ENCODE data around the gene TARBP2. TPM values are rescaled to one million over a fixed set of nuclear protein-coding genes. Genes with fewer than 3 reads are reported as not detected.

The TARBP2 gene
- total RNA-seq, 4 donors from 2014 or later: 25.5 to 42.0 (median 28.6) TPM

DNA sequence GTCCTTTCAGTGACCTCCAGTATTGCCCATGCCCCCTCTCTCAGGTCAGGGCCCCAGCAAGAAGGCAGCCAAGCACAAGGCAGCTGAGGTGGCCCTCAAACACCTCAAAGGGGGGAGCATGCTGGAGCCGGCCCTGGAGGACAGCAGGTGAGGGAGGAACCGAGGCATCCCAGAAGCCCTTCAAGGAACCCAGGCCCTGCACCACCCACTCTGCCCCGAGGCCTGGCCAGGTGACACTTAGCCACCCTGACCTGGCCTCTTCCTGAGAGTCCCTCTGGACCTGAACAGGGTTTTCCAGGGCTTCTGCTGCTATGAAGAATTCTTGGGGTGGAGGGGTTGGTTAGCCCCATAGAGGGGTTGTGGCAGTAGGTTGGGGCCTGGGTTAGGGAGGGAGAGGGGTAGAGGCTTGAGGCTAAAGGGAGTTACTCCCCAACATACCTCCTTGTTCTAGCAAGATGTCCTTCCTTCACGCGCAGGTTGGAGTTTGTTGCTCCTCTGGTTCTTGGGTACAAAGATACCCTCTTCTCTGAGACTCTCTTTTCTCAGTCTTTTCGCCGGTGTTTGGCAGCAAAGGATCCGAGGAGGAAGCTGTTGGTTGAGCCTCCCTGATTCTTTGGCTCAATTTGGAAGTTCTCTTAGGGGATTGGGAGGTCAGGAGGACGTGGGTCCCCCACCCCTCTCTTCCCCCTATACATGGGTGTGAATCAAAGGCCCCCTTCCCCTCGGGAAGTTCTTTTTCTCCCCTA lies 2.1 kb downstream of the TARBP2 start:
- H3K9me3 ChIP-seq: no peaks in the 10 kb centered on the region
- peak in 1 of 2 donors; percentile 62 for DNase-seq (ENCODE audit: low spot score in 2 of 2)
- H3K4me3 ChIP-seq: no peak overlapping the region
- peak overlapping the region; percentile 3 for H3K27ac ChIP-seq
- peaks cover 58% of the 10 kb centered on the region for H3K4me1 ChIP-seq
- WGBS: 69% methylated on average over 10 of the region's 10 CpGs
- TF ChIP-seq, protein P1, sequence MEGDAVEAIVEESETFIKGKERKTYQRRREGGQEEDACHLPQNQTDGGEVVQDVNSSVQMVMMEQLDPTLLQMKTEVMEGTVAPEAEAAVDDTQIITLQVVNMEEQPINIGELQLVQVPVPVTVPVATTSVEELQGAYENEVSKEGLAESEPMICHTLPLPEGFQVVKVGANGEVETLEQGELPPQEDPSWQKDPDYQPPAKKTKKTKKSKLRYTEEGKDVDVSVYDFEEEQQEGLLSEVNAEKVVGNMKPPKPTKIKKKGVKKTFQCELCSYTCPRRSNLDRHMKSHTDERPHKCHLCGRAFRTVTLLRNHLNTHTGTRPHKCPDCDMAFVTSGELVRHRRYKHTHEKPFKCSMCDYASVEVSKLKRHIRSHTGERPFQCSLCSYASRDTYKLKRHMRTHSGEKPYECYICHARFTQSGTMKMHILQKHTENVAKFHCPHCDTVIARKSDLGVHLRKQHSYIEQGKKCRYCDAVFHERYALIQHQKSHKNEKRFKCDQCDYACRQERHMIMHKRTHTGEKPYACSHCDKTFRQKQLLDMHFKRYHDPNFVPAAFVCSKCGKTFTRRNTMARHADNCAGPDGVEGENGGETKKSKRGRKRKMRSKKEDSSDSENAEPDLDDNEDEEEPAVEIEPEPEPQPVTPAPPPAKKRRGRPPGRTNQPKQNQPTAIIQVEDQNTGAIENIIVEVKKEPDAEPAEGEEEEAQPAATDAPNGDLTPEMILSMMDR (IDR thresholded peaks at IDR 0.05): no peak
- TF ChIP-seq POLR2AphosphoS5 (IDR thresholded peaks at IDR 0.05): no peak
- TF ChIP-seq EP300 (IDR thresholded peaks at IDR 0.05): no peak
- TF ChIP-seq POLR2A (IDR thresholded peaks at IDR 0.05): no peak
- no peaks in the 10 kb centered on the region for H3K27me3 ChIP-seq
- peaks cover 30% of the 10 kb centered on the region for H3K36me3 ChIP-seq

DNA sequence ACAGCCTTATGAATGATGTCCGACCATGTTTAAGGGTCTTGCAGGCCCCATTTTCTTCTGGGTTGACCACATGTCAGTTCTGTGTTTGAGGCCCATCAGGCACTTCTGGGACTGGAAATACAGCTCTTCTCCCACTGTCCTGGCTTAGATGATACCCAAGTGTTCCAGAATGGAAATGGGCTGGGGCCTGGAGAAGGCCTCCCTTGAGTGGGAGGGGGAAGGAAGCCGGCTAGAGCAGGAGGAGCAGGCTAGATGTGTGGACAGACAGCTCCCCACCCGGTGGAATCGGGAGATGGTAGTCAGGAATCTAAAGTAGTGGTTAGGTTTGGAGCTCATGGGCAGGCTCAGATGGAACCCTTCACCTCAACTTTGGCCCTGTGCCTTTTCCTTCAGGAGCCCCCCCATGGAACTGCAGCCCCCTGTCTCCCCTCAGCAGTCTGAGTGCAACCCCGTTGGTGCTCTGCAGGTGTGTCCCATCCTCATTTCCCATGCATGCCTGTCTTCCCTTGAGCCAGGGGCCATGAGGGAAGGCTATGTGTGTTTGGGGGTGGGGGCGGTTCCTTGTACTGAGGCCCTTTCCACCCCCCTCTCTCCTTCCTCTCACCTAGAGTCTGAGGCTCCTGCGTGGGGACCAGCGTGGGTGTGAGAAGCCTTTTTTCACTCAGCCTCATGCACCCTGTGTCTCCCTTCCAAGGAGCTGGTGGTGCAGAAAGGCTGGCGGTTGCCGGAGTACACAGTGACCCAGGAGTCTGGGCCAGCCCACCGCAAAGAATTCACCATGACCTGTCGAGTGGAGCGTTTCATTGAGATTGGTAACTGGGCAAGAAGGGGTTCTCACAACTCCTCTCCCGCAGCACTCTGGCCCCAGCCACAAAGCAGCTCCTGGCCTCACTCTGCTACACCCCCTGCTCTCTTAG lies 3.2 kb downstream of the TARBP2 start:
- DNase-seq (ENCODE audit: low spot score in 2 of 2): peak in 1 of 2 donors; percentile 59
- TF ChIP-seq POLR2A (IDR thresholded peaks at IDR 0.05): no peak
- no peak for TF ChIP-seq POLR2AphosphoS5 (IDR thresholded peaks at IDR 0.05)
- TF ChIP-seq, protein P1 (IDR thresholded peaks at IDR 0.05): no peak
- no peak for TF ChIP-seq EP300 (IDR thresholded peaks at IDR 0.05)
- Histone ChIP-seq H3K4me3 (no peak overlapping the region), H3K27me3 (no peaks in the 10 kb centered on the region), H3K4me1 (peaks cover 56% of the 10 kb centered on the region), H3K9me3 (no peaks in the 10 kb centered on the region), H3K27ac (no peak overlapping the region), H3K36me3 (peaks cover 30% of the 10 kb centered on the region)
- WGBS: 78% methylated on average over 14 of the region's 14 CpGs

DNA sequence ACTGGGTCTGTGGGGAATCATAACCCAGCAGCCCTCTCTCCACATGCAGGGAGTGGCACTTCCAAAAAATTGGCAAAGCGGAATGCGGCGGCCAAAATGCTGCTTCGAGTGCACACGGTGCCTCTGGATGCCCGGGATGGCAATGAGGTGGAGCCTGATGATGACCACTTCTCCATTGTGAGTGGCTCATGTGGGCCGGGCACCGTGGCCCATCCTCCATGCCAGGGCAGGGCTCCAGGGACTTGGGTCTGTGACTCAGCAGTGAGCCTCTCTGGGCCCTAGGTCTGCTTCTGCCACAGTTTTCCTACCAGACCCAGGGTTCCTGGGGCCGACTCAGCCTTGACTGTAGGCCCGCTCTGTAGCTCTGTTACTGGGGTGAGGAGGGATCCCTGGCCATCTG lies 4.0 kb downstream of the TARBP2 start:
- Histone ChIP-seq H3K9me3 (no peaks in the 10 kb centered on the region), H3K36me3 (peaks cover 35% of the 10 kb centered on the region), H3K27ac (no peak overlapping the region), H3K27me3 (no peaks in the 10 kb centered on the region), H3K4me3 (no peak overlapping the region), H3K4me1 (peaks cover 47% of the 10 kb centered on the region)
- TF ChIP-seq POLR2AphosphoS5 (IDR thresholded peaks at IDR 0.05) (no peak), EP300 (IDR thresholded peaks at IDR 0.05) (no peak), POLR2A (IDR thresholded peaks at IDR 0.05) (no peak)
- TF ChIP-seq, protein P1 (IDR thresholded peaks at IDR 0.05): no peak
- DNase-seq (ENCODE audit: low spot score in 2 of 2): peak in 1 of 2 donors; percentile 64
- 82% methylated on average over 6 of the region's 10 CpGs for WGBS

DNA sequence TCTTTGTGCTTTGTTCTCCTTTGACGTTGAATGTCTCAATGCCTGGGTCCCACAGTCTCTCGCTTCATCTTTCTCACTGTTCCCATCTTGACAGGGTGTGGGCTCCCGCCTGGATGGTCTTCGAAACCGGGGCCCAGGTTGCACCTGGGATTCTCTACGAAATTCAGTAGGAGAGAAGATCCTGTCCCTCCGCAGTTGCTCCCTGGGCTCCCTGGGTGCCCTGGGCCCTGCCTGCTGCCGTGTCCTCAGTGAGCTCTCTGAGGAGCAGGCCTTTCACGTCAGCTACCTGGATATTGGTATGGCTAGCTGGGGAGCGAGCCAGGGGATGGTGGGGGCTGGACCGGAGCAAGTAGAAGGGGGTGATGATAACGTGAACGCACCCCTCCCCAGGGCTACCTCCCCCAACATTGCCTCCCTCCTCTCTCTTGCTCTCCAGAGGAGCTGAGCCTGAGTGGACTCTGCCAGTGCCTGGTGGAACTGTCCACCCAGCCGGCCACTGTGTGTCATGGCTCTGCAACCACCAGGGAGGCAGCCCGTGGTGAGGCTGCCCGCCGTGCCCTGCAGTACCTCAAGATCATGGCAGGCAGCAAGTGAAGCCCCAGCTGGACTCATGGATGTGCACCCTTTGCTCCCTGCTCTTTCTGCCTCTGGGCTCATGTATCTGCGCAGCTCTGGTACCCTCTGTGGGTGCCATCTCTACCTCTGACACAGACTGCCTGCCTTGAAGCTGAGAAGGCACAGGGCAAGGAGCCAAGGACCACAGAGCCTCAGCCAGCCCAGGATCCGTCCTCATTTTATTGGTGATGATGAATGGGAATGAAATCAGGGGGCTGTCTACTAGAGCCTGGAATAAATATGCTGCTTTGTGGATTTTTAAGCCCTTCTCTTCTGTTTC lies 4.7 kb downstream of the TARBP2 start:
- Histone ChIP-seq H3K36me3 (peaks cover 42% of the 10 kb centered on the region), H3K27ac (no peak overlapping the region), H3K4me1 (peaks cover 44% of the 10 kb centered on the region), H3K4me3 (no peak overlapping the region), H3K27me3 (no peaks in the 10 kb centered on the region), H3K9me3 (no peaks in the 10 kb centered on the region)
- WGBS: 77% methylated on average over 13 of the region's 19 CpGs
- TF ChIP-seq POLR2A (IDR thresholded peaks at IDR 0.05) (no peak), POLR2AphosphoS5 (IDR thresholded peaks at IDR 0.05) (no peak), EP300 (IDR thresholded peaks at IDR 0.05) (no peak)
- TF ChIP-seq, protein P1 (IDR thresholded peaks at IDR 0.05): no peak
- DNase-seq (ENCODE audit: low spot score in 2 of 2): peak in 1 of 2 donors; percentile 61
